HepG2 (cell line): ENCODE results near the gene JPH4. TPM values are rescaled to one million over a fixed set of nuclear protein-coding genes. Genes with fewer than 3 reads are reported as not detected.

ENCODE experiments used
- AKAP8 ChIP-seq: sonication (generic); formaldehyde crosslinking; IDR thresholded peaks from 2 replicates; pipeline ENCODE4 v1.5.1; 2020; ENCODE audit warnings: mild to moderate bottlenecking, missing genetic modification reagents
- ARNTL ChIP-seq: sonication (generic); formaldehyde crosslinking; IDR thresholded peaks from 2 replicates; pipeline ENCODE4 v1.4.0; 2020; ENCODE audit warnings: mild to moderate bottlenecking, missing genetic modification reagents
- CENPT ChIP-seq: sonication (generic); formaldehyde crosslinking; IDR thresholded peaks from 2 replicates; pipeline ENCODE4 v1.8.0; 2022; ENCODE audit warnings: low read depth, mild to moderate bottlenecking, moderate library complexity, missing genetic modification reagents
- ELF3 ChIP-seq: IDR thresholded peaks from 2 replicates; pipeline ENCODE4 v1.6.1; 2016; ENCODE audit warnings: missing genetic modification reagents, missing compliant biosample characterization
- FOXO1 ChIP-seq: sonication (generic); formaldehyde crosslinking; IDR thresholded peaks from 2 replicates; pipeline ENCODE4 v1.4.0; 2020; ENCODE audit warnings: missing genetic modification reagents
- FOXO4 ChIP-seq: sonication (generic); formaldehyde crosslinking; conservative IDR thresholded peaks from 2 replicates; pipeline ENCODE4 v1.8.1; 2023; ENCODE audit warnings: missing genetic modification reagents
- HMG20B ChIP-seq: conservative IDR thresholded peaks from 2 replicates; pipeline ENCODE4 v1.6.1; 2016; ENCODE audit warnings: missing genetic modification reagents, missing compliant biosample characterization
- KLF9 ChIP-seq: IDR thresholded peaks from 2 replicates; pipeline ENCODE4 v1.6.1; 2016; ENCODE audit warnings: low read depth
- KMT2A ChIP-seq: sonication (generic); formaldehyde crosslinking; IDR thresholded peaks from 2 replicates; pipeline ENCODE4 v1.4.0; 2020; ENCODE audit warnings: missing genetic modification reagents
- MXD3 ChIP-seq: IDR thresholded peaks from 2 replicates; pipeline ENCODE4 v1.6.1; 2016; ENCODE audit warnings: mild to moderate bottlenecking, missing biosample characterization, missing genetic modification reagents
- NBN ChIP-seq: fragments of 450-650 bp; conservative IDR thresholded peaks from 2 replicates; pipeline ENCODE4 v1.6.1; 2017
- NCOA5 ChIP-seq: sonication (generic); formaldehyde crosslinking; IDR thresholded peaks from 2 replicates; pipeline ENCODE4 v1.4.0; 2020; ENCODE audit warnings: missing genetic modification reagents
- PHB2 ChIP-seq: fragments of 450-650 bp; IDR thresholded peaks from 2 replicates; pipeline ENCODE4 v1.6.1; 2018; ENCODE audit not compliant: partially characterized antibody
- POGZ ChIP-seq: sonication (generic); formaldehyde crosslinking; IDR thresholded peaks from 2 replicates; pipeline ENCODE4 v1.4.0; 2020; ENCODE audit warnings: mild to moderate bottlenecking, missing genetic modification reagents
- PRPF4 ChIP-seq: fragments of 200-400 bp; formaldehyde crosslinking; IDR thresholded peaks from 2 replicates; pipeline ENCODE4 v1.6.1; 2016; ENCODE audit warnings: low read length, low read depth; ENCODE audit not compliant: poor library complexity, severe bottlenecking
- RELA ChIP-seq: sonication (generic); formaldehyde crosslinking; IDR thresholded peaks from 2 replicates; pipeline ENCODE4 v1.4.0; 2020; ENCODE audit warnings: missing genetic modification reagents
- SNRNP70 ChIP-seq: fragments of 200-400 bp; formaldehyde crosslinking; IDR thresholded peaks from 2 replicates; pipeline ENCODE4 v1.6.1; 2017; ENCODE audit warnings: mild to moderate bottlenecking, low read depth, low read length, moderate library complexity
- SP2 ChIP-seq: sonication (generic); formaldehyde crosslinking; IDR thresholded peaks from 2 replicates; pipeline ENCODE4 v1.5.1; 2020; ENCODE audit warnings: mild to moderate bottlenecking, missing genetic modification reagents
- ZBTB10 ChIP-seq: sonication (generic); formaldehyde crosslinking; IDR thresholded peaks from 2 replicates; pipeline ENCODE4 v1.4.0; 2020; ENCODE audit warnings: missing genetic modification reagents, borderline replicate concordance
- ZBTB34 ChIP-seq: sonication (generic); formaldehyde crosslinking; IDR thresholded peaks from 2 replicates; pipeline ENCODE4 v1.8.0; 2022; ENCODE audit warnings: mild to moderate bottlenecking, missing genetic modification reagents
- ZNF34 ChIP-seq: sonication (generic); formaldehyde crosslinking; IDR thresholded peaks from 2 replicates; pipeline ENCODE4 v1.4.0; 2020; ENCODE audit warnings: mild to moderate bottlenecking, missing genetic modification reagents, borderline replicate concordance
- ZNF639 ChIP-seq: conservative IDR thresholded peaks from 2 replicates; pipeline ENCODE4 v1.6.1; 2018; ENCODE audit warnings: missing genetic modification reagents
- ZNF737 ChIP-seq: sonication (generic); formaldehyde crosslinking; IDR thresholded peaks from 2 replicates; pipeline ENCODE4 v1.5.0; 2020; ENCODE audit warnings: missing genetic modification reagents, mild to moderate bottlenecking, borderline replicate concordance
- ZNF777 ChIP-seq: sonication (generic); formaldehyde crosslinking; IDR thresholded peaks from 2 replicates; pipeline ENCODE4 v1.4.0; 2020; ENCODE audit warnings: missing genetic modification reagents
- ZSCAN29 ChIP-seq: sonication (generic); formaldehyde crosslinking; conservative IDR thresholded peaks from 2 replicates; pipeline ENCODE4 v1.4.0; 2020; ENCODE audit warnings: mild to moderate bottlenecking, missing genetic modification reagents
- polyA plus RNA-seq, 8 experiments: library from polyadenylated mRNA; depleted of rRNA in 3 of 8; stranded (reverse) in 7 of 8; unstranded in 1 of 8; fragments of >200 nt; fragmentation: Illumina TruSeq in 4 of 8; extraction: Trizol in 4 of 8; gene quantifications; 2 replicates each; pipeline versions ENCODE4 v1.2.1 to v1.2.3, GENCODE V29; 2011 to 2016; ENCODE audit warnings: low read depth in 4 of 8, missing spikeins in 1 of 8, mixed read lengths in 1 of 8; ENCODE audit not compliant: insufficient read depth in 1 of 8
- total RNA-seq, 5 experiments: library from RNA; depleted of rRNA; stranded (reverse); fragments of >200 nt; fragmentation: Illumina TruSeq; extraction: Trizol; gene quantifications; 2 replicates each; pipeline ENCODE4 v1.2.3, GENCODE V29; 2016; ENCODE audit warnings: low read depth in 1 of 5

JPH4 gene
- total and polyA plus RNA-seq, 2 of the 13 experiments (the other 11 are each of a cell fraction or from before 2014, with no cell fraction given), result 0.08 to 0.22 TPM

GRCh38 chr14:23610815-23611289 is 32.3 kb upstream of the JPH4 start (continued):
- TF ChIP-seq CENPT, result no peak
- no peak for TF ChIP-seq ZBTB10 (CRISPR knock-in tag)
- no peak for TF ChIP-seq POGZ (CRISPR knock-in tag)
- TF ChIP-seq KMT2A (CRISPR knock-in tag), result no peak
- 0 out of 2 replicates have a peak, but pooled peaks have one; percentile 13 for TF ChIP-seq ARNTL
- no peak for TF ChIP-seq ZNF777 (CRISPR knock-in tag)
- TF ChIP-seq ZBTB34 (CRISPR knock-in tag), result no peak
- TF ChIP-seq FOXO4 (CRISPR knock-in tag), result no peak
- no peak for TF ChIP-seq NBN
- TF ChIP-seq AKAP8 (CRISPR knock-in tag), result no peak
- peak; percentile 89; the same call in 1 of the 2 replicates for TF ChIP-seq ZNF34 (CRISPR knock-in tag)
- TF ChIP-seq FOXO1 (CRISPR knock-in tag), result no peak; the same call in 1 of the 2 replicates
- 0 out of 2 replicates have a peak, but pooled peaks have one; percentile 42 for TF ChIP-seq ZNF639
- 0 out of 2 replicates have a peak, but pooled peaks have one; percentile 2 for TF ChIP-seq RELA (CRISPR knock-in tag)
- no peak; the same call in 1 of the 2 replicates for TF ChIP-seq HMG20B (CRISPR knock-in tag)
- no peak for TF ChIP-seq SNRNP70
- no peak for TF ChIP-seq SP2 (CRISPR knock-in tag)
- TF ChIP-seq PHB2, result no peak
- no peak; the same call in 1 of the 2 replicates for TF ChIP-seq ZSCAN29 (CRISPR knock-in tag)
- TF ChIP-seq ELF3 (CRISPR knock-in tag), result no peak
- TF ChIP-seq ZNF737 (CRISPR knock-in tag), result peak; percentile 71; the same call in 1 of the 2 replicates
- 0 out of 2 replicates have a peak, but pooled peaks have one; percentile 39 for TF ChIP-seq NCOA5 (CRISPR knock-in tag)
- no peak for TF ChIP-seq KLF9
- TF ChIP-seq PRPF4, result no peak
- 0 out of 2 replicates have a peak, but pooled peaks have one; percentile 56 for TF ChIP-seq MXD3 (CRISPR knock-in tag)
